GM12864 (cell line): ENCODE data around the gene GPRIN1.

ENCODE experiments used
- DNase-seq: peaks from one replicate; pipeline ENCODE4 v3.0.0-alpha.2; 2011; ENCODE audit warnings: low read depth
- H3K4me3 ChIP-seq: 2 replicates; pipeline ENCODE4 v1.5.1; 2011; ENCODE audit warnings: mild to moderate bottlenecking, low read depth, low read length, control low read depth
- TF ChIP-seq, protein P1 (sequence below): IDR thresholded peaks from 2 replicates; pipeline ENCODE4 v1.5.1; 2011; ENCODE audit warnings: low read depth, mild to moderate bottlenecking, moderate library complexity, low read length, control low read depth, inconsistent platforms; ENCODE audit errors: missing control alignments

GPRIN1 gene

GRCh38 chr5:176581361-176581760 lies 28.6 kb downstream of the GPRIN1 start:
- H3K4me3 ChIP-seq: no peak overlapping the region
- DNase-seq: no peak
- TF ChIP-seq, protein P1, sequence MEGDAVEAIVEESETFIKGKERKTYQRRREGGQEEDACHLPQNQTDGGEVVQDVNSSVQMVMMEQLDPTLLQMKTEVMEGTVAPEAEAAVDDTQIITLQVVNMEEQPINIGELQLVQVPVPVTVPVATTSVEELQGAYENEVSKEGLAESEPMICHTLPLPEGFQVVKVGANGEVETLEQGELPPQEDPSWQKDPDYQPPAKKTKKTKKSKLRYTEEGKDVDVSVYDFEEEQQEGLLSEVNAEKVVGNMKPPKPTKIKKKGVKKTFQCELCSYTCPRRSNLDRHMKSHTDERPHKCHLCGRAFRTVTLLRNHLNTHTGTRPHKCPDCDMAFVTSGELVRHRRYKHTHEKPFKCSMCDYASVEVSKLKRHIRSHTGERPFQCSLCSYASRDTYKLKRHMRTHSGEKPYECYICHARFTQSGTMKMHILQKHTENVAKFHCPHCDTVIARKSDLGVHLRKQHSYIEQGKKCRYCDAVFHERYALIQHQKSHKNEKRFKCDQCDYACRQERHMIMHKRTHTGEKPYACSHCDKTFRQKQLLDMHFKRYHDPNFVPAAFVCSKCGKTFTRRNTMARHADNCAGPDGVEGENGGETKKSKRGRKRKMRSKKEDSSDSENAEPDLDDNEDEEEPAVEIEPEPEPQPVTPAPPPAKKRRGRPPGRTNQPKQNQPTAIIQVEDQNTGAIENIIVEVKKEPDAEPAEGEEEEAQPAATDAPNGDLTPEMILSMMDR: no peak

DNA sequence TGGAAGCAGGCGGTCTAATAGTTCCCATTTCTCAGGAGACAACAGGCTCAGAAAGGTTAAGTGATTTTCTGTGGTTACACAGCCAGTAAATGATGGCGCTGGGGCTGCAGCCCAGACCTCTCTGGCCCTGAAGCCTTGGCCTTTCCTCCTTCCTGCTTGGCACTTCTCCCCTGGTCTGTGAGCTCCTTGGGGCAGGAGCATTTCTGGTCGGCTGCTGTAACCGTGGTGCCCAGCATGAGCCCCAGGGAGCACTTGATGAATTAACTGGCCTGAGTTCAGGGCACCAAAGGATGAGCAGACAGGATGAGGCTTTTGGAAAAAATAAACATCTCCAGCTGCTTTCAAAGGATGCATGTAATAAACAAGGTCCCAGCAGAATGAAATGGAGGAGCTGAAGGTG lies 30.6 kb downstream of the GPRIN1 start:
- DNase-seq: no peak
- no peak overlapping the region for H3K4me3 ChIP-seq
- TF ChIP-seq, protein P1: no peak

GRCh38 chr5:176578391-176578808 lies 31.6 kb downstream of the GPRIN1 start:
- DNase-seq: peak; percentile 15
- TF ChIP-seq, protein P1: peak; percentile 82
- H3K4me3 ChIP-seq: no peak overlapping the region

GRCh38 chr5:176577312-176578176 lies 32.4 kb downstream of the GPRIN1 start:
- DNase-seq: no peak
- TF ChIP-seq, protein P1: no peak
- H3K4me3 ChIP-seq: no peak overlapping the region

DNA sequence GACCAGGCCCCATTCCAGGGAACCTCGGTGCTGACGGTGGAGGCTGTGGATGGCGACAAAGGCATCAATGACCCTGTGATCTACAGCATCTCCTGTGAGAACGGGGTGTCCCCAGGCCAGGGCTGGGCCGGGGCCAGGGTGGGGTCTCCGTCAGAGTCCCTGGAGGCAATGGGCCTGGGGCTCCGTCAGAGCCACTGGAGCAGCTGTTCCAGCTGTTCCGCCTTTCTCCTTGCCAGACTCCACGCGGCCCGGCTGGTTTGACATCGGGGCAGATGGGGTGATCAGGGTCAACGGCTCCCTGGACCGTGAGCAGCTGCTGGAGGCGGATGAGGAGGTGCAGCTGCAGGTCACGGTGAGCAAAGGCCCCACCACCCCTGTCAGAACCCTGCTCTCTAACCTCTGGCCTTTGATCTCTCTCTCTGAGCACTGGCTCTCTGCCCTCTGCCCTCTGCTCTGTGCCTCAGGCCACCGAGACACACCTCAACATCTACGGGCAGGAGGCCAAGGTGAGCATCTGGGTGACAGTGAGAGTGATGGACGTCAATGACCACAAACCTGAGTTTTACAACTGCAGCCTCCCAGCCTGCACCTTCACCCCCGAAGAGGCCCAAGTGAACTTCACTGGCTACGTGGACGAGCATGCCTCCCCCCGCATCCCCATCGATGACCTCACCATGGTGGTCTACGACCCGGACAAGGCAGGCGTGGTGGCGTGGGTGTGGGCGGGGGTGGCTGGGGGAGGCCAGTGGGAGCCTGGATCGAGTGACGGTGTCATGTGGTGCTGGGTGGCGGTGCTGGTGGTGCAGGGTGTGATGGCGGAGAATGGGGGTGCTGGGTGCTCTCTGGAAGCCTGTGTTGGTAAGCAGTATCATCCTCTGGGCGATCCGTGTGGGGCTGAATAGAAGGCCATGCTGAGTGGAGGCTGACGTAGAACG lies 34.2 kb downstream of the GPRIN1 start:
- TF ChIP-seq, protein P1: no peak
- no peak for DNase-seq
- H3K4me3 ChIP-seq: no peak overlapping the region

- H3K4me3 ChIP-seq: no peak overlapping the region
- DNase-seq: no peak
- TF ChIP-seq, protein P1: no peak
Measured at GRCh38 chr5:176575066-176575465, 34.9 kb downstream of the GPRIN1 start.
